ENCODE data around the gene ZBTB16. TPM values are rescaled to one million over a fixed set of nuclear protein-coding genes. Genes with fewer than 3 reads are reported as not detected.

Gene ZBTB16
- polyA plus RNA-seq, 1 experiment: not detected

GRCh38 chr11:114277637-114278341 lies 218.3 kb downstream of the ZBTB16 start:
- H3K27me3 ChIP-seq (ENCODE audit: control insufficient read depth, insufficient read depth, low read length): peaks cover 15% of the 10 kb centered on the region
- DNase-seq (ENCODE audit: low read depth): no peak
- ChIA-PET CTCF (interaction anchor here (0.9 to 2.5 kb wide), 4 partner anchors 9 to 16 kb away, joined by 3 to 7 read pairs (median 5); no protein-coding TSS in a partner anchor), POLR2A (no interaction called here)
- TF ChIP-seq CTCF (IDR thresholded peaks at IDR 0.05; ENCODE audit: insufficient read depth, low read depth, low read length): no peak
- H3K4me3 ChIP-seq (ENCODE audit: low read depth, low read length): no peak overlapping the region
- no peaks in the 10 kb centered on the region for H3K36me3 ChIP-seq (ENCODE audit: control insufficient read depth, insufficient read depth, low read length)

DNA sequence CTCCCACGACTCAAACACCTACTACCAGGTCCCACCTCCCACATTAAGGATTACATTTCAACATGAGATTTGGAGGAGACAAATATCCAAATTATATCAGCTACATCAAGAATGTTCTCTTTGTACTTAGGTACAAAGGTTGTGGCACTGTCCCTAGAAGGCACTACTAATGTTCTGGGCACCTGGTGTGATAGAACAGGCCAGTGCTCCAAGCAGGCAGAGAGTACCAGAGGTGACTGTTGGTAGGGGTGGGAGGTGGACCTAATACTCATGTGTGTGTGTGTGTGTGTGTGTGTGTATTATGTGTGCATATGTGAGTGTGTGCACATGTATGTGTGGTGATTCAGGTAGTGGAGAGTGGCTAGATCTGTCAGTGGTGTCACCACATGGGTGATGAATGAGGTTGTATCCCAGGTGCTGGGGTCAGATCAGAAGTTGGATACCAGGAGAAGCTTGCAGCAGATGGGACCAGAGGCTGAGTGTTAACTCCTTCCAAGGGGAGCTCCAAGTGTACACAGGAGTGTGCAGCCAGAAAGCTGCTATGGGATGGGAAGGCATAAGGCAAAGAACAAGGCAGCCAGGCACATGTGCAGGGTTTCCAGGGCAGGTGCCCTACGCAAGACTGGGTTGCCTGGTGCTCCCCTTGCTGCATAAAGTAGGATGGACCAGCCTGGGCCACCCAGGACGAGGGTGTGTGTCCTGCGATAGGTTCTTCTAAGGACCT lies 219.0 kb downstream of the ZBTB16 start:
- no peak for TF ChIP-seq CTCF (IDR thresholded peaks at IDR 0.05; ENCODE audit: insufficient read depth, low read depth, low read length)
- ChIA-PET POLR2A (no interaction called here), CTCF (interaction anchor here (0.9 to 3.6 kb wide), 6 partner anchors 10 to 505 kb away, joined by 3 to 24 read pairs (median 5); partner anchors contain the start of gene ZW10)
- H3K4me3 ChIP-seq (ENCODE audit: low read depth, low read length): no peak overlapping the region
- no peaks in the 10 kb centered on the region for H3K36me3 ChIP-seq (ENCODE audit: control insufficient read depth, insufficient read depth, low read length)
- DNase-seq (ENCODE audit: low read depth): no peak
- H3K27me3 ChIP-seq (ENCODE audit: control insufficient read depth, insufficient read depth, low read length): peaks cover 14% of the 10 kb centered on the region

GRCh38 chr11:114279792-114280546 lies 220.5 kb downstream of the ZBTB16 start:
- no peak overlapping the region for H3K4me3 ChIP-seq (ENCODE audit: low read depth, low read length)
- CTCF ChIA-PET: interaction anchor here (0.9 to 3.6 kb wide), 13 partner anchors 10 to 482 kb away, joined by 3 to 24 read pairs (median 7); partner anchors contain the start of gene NNMT
- DNase-seq (ENCODE audit: low read depth): no peak
- H3K36me3 ChIP-seq (ENCODE audit: control insufficient read depth, insufficient read depth, low read length): no peaks in the 10 kb centered on the region
- no peak for TF ChIP-seq CTCF (IDR thresholded peaks at IDR 0.05; ENCODE audit: insufficient read depth, low read depth, low read length)
- POLR2A ChIA-PET: no interaction called here
- peaks cover 9% of the 10 kb centered on the region for H3K27me3 ChIP-seq (ENCODE audit: control insufficient read depth, insufficient read depth, low read length)

DNA sequence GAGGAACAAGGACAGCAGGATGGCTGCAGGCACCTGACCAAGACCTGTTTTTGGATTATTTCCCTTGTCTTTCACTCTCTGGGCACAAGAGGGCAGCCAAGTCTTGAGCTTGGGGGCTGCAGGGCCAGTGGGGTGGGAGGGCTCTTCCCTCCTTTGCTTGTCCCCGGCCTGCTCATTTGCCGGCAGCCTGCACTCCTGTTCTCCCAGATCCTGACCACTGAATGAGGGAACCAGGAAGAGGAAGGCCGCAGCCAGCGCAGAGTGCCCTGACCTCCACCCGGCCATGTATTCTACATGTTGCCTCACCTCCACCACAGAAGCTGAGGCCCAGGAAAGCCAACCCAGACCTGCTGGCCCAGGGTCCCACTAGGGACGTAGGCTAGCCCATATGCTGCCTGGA lies 221.2 kb downstream of the ZBTB16 start:
- ChIA-PET CTCF (interaction anchor here (0.6 to 3.6 kb wide), 27 partner anchors 9 to 494 kb away, joined by 3 to 24 read pairs (median 4); partner anchors contain the start of gene NNMT), POLR2A (interaction anchor here (1.4 kb wide), 1 partner anchor 15 kb away, joined by 9 read pairs; the partner anchor contains the start of gene NNMT)
- H3K27me3 ChIP-seq (ENCODE audit: control insufficient read depth, insufficient read depth, low read length): peaks cover 6% of the 10 kb centered on the region
- peak; percentile 85 for TF ChIP-seq CTCF (IDR thresholded peaks at IDR 0.05; ENCODE audit: insufficient read depth, low read depth, low read length)
- no peaks in the 10 kb centered on the region for H3K36me3 ChIP-seq (ENCODE audit: control insufficient read depth, insufficient read depth, low read length)
- peak; percentile 26 for DNase-seq (ENCODE audit: low read depth)
- H3K4me3 ChIP-seq (ENCODE audit: low read depth, low read length): no peak overlapping the region
